BLaER1 (cell line): ENCODE measurements around the gene COL6A1.
"Not testable (repeated sequence)": the region's sequence is repeated elsewhere in the genome, so short reads cannot be mapped to it uniquely, and the experiment has no call there.

ENCODE experiments used
- H3K27ac ChIP-seq: shearing (Covaris generic); formaldehyde crosslinking; 2 replicates; pipeline ENCODE4 v1.8.1; 2022
- H3K27me3 ChIP-seq: shearing (Covaris generic); formaldehyde crosslinking; 2 replicates; pipeline ENCODE4 v1.8.1; 2022
- H3K36me3 ChIP-seq: shearing (Covaris generic); formaldehyde crosslinking; 2 replicates; pipeline ENCODE4 v1.8.1; 2022
- H3K4me1 ChIP-seq: shearing (Covaris generic); formaldehyde crosslinking; 2 replicates; pipeline ENCODE4 v1.8.1; 2022
- H3K4me2 ChIP-seq: shearing (Covaris generic); formaldehyde crosslinking; 2 replicates; pipeline ENCODE4 v1.8.1; 2022
- H3K4me3 ChIP-seq: shearing (Covaris generic); formaldehyde crosslinking; 2 replicates; pipeline ENCODE4 v1.8.1; 2022
- H3K9ac ChIP-seq: shearing (Covaris generic); formaldehyde crosslinking; 2 replicates; pipeline ENCODE4 v1.8.1; 2022
- H3K9me3 ChIP-seq: shearing (Covaris generic); formaldehyde crosslinking; 2 replicates; pipeline ENCODE4 v1.8.1; 2022
- H4K20me1 ChIP-seq: shearing (Covaris generic); formaldehyde crosslinking; 2 replicates; pipeline ENCODE4 v1.8.1; 2022
- Cebpa-rat ChIP-seq: shearing (Covaris generic); IDR thresholded peaks from 2 replicates; pipeline ENCODE4 v1.8.1; 2022

COL6A1 gene

GRCh38 chr21:45973475-45974072, 8.0 kb upstream of the COL6A1 start:
- H3K9ac ChIP-seq, result peak overlapping the region; percentile 67
- H4K20me1 ChIP-seq, result peaks cover 11% of the 10 kb centered on the region; the same call in 1 of the 2 replicates
- peaks cover 53% of the 10 kb centered on the region for H3K4me1 ChIP-seq
- H3K27ac ChIP-seq, result peak overlapping the region; percentile 53
- H3K36me3 ChIP-seq, result no peaks in the 10 kb centered on the region
- no peak for TF ChIP-seq Cebpa-rat
- no peaks in the 10 kb centered on the region for H3K9me3 ChIP-seq
- peak overlapping the region; percentile 97 for H3K4me2 ChIP-seq
- H3K4me3 ChIP-seq, result peak overlapping the region; percentile 66
- H3K27me3 ChIP-seq, result peaks cover 66% of the 10 kb centered on the region

DNA sequence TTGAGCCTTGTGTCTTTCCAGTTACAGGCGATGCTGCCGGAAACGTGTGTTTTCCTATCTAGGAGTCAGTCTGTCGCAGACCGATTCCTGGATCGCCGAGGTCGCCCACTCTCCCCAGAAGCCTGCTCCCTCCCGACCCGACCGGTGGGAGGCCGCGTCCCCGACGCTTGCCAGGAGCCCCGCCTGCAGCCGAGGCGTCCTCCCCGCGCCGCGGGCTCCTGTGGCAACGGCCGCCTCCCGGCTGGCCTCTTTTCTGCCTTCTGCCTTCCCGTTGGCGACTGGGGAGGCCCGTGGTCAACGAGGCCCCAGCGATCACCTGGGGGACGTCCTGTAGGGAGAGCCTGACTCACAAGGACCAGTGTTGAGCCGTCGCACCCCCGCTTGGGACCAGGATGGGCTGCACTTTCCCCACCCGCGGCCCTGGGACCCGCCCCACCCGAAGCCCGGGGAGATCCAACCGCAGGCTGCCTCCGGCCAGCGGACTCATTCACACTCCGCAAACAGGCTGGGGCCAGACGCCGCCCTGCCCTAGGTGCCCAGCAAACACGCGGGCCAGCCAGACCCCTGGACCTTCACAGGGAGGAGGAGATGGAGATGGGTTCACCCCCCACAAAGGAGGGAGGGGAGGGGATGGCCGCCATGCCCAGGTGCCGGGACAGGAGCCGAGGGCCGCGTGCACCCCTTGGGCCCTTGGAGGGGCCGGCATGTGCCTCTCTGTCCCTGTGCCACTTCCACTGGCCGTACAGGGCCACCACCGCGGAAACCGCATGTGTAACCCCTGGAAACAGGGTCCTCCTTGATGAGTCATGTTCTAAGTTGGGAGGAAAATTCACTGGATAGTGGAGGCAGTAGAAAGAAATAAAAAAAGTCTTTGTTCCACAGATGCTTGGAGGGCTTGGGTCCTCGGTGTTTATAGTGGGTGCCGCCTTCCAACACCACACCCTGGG, 7.2 kb upstream of the COL6A1 start:
- Histone ChIP-seq H3K27ac (peak overlapping the region; percentile 53), H3K27me3 (peaks cover 66% of the 10 kb centered on the region), H3K4me2 (peak overlapping the region; percentile 97), H3K36me3 (no peaks in the 10 kb centered on the region), H3K4me1 (peaks cover 61% of the 10 kb centered on the region), H4K20me1 (peaks cover 11% of the 10 kb centered on the region; the same call in 1 of the 2 replicates), H3K9me3 (no peaks in the 10 kb centered on the region), H3K4me3 (peak overlapping the region; percentile 66), H3K9ac (peak overlapping the region; percentile 67)
- no peak for TF ChIP-seq Cebpa-rat

- H3K27ac ChIP-seq, result no peak overlapping the region
- TF ChIP-seq Cebpa-rat, result no peak
- H3K9me3 ChIP-seq, result no peaks in the 10 kb centered on the region
Observed at GRCh38 chr21:45975020-45975666, 6.4 kb upstream of the COL6A1 start.

DNA sequence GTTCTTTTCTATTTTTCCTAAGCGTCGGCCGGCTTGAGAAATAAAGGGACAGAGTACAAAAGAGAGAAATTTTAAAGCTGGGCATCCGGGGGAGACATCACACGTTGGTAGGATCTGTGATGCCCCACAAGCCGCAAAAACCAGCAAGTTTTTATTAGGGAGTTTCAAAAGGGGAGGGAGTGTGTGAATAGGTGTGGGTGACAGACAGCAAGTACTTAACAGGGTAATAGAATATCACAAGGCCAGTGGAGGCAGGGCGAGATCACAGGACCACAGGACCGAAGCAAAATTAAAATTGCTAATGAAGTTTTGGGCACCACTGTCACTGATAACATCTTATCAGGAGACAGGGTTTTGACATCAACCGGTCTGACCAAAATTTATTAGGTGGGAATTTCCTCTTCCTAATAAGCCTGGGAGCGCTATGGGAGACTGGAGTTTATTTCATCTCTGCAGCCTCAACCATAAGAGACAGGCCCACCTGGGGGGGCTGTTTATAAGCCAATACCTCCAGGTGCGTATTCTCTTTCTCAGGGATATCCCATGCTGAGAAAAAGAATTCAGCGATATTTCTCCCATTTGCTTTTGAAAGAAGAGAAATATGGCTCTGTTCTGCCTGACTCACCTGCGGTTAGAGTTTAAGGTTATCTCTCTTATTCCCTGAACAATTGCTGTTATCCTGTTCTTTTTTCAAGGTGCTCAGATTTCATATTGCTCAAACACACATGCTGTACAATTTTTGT, 5.7 kb upstream of the COL6A1 start:
- H3K9ac ChIP-seq, H3K27ac ChIP-seq, H3K9me3 ChIP-seq, H3K4me2 ChIP-seq, H3K4me3 ChIP-seq, H3K36me3 ChIP-seq: not testable (repeated sequence)
- peaks cover 66% of the 10 kb centered on the region for H3K27me3 ChIP-seq
- peaks cover 57% of the 10 kb centered on the region for H3K4me1 ChIP-seq
- H4K20me1 ChIP-seq, result peaks cover 11% of the 10 kb centered on the region; the same call in 1 of the 2 replicates

More at GRCh38 chr21:45975020-45975666, 6.4 kb upstream of the COL6A1 start:
- Histone ChIP-seq H3K4me1 (peaks cover 62% of the 10 kb centered on the region), H3K27me3 (peaks cover 66% of the 10 kb centered on the region), H3K4me2 (peak overlapping the region; percentile 97), H3K4me3 (peak overlapping the region; percentile 66; the same call in 1 of the 2 replicates), H3K9ac (no peak overlapping the region), H4K20me1 (peaks cover 11% of the 10 kb centered on the region; the same call in 1 of the 2 replicates), H3K36me3 (no peaks in the 10 kb centered on the region)

DNA sequence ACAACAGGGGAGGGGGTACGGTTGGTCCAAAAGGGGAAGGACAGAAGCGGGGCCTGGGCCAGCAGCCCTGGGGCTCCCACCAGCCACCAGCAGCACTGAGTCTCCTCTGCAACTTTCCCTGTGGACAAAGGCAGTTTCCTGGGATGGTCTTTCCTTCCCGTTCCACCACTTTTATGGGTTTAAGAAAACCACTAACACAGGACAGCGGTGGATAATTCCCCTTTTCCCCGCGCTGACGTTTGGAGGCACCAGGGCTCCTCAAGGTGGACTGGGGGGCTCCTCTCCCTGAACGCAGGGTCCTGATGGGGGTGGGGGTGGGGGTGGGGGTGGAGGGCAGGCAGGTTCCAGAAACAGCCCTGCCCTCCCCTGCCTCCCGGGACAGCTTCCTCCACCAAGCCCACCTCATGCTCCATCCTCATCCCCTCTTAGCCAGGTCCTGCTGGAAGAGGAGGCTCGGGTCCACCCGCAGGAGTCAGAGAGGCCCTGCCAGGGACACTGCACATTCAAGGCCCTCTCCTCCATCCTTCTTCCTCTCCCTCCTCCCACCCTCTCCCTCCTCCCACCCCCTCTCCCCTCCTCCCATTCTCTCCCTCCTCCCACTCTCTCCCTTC, 4.8 kb upstream of the COL6A1 start:
- Histone ChIP-seq H3K4me1 (peaks cover 57% of the 10 kb centered on the region), H4K20me1 (peaks cover 12% of the 10 kb centered on the region; the same call in 1 of the 2 replicates), H3K4me2 (no peak overlapping the region), H3K27me3 (peaks cover 58% of the 10 kb centered on the region), H3K9ac (no peak overlapping the region), H3K4me3 (no peak overlapping the region), H3K27ac (no peak overlapping the region), H3K9me3 (no peaks in the 10 kb centered on the region), H3K36me3 (no peaks in the 10 kb centered on the region)
- TF ChIP-seq Cebpa-rat, result no peak

DNA sequence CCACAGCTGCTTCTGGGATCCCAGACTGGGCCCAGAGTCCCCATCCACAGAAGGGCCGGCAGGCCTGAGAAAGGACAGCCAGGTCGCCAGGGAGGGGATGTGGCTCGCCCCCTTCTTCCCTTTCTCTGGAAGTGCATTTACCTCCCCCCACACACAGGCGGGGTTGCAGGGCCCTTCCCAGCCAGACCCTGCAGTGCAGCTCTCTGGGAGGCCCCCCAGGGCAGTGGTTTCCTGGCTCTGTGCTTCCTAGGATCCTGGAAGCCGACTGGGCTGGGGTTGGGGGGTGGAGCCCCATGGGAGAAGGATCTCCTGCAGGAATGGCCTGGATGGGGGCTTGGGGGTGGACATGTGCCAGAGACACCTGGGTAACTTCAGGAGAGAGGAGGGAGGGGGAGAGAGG, 4.2 kb upstream of the COL6A1 start:
- no peak for TF ChIP-seq Cebpa-rat
- H3K27ac ChIP-seq, result no peak overlapping the region
- H3K4me1 ChIP-seq, result peaks cover 58% of the 10 kb centered on the region
- H3K9ac ChIP-seq, result no peak overlapping the region
- H3K9me3 ChIP-seq, result no peaks in the 10 kb centered on the region
- H3K36me3 ChIP-seq, result no peaks in the 10 kb centered on the region
- no peak overlapping the region for H3K4me3 ChIP-seq
- H3K4me2 ChIP-seq, result peak overlapping the region; percentile 43; the same call in 1 of the 2 replicates
- peaks cover 58% of the 10 kb centered on the region for H3K27me3 ChIP-seq
- peaks cover 18% of the 10 kb centered on the region for H4K20me1 ChIP-seq

GRCh38 chr21:45979141-45979631, 2.4 kb upstream of the COL6A1 start:
- peaks cover 48% of the 10 kb centered on the region for H3K4me1 ChIP-seq
- no peak overlapping the region for H3K4me3 ChIP-seq
- TF ChIP-seq Cebpa-rat, result no peak
- no peaks in the 10 kb centered on the region for H3K36me3 ChIP-seq
- H3K9ac ChIP-seq, result no peak overlapping the region
- H3K4me2 ChIP-seq, result 0 out of 2 replicates have a peak overlapping the region, but pooled peaks have one; percentile 59
- peaks cover 56% of the 10 kb centered on the region for H3K27me3 ChIP-seq
- H3K27ac ChIP-seq, result no peak overlapping the region
- no peaks in the 10 kb centered on the region for H3K9me3 ChIP-seq
- H4K20me1 ChIP-seq, result peaks cover 29% of the 10 kb centered on the region

GRCh38 chr21:45979651-45980050, 1.9 kb upstream of the COL6A1 start:
- peaks cover 25% of the 10 kb centered on the region for H4K20me1 ChIP-seq
- H3K36me3 ChIP-seq, result no peaks in the 10 kb centered on the region
- peaks cover 43% of the 10 kb centered on the region for H3K4me1 ChIP-seq
- peaks cover 56% of the 10 kb centered on the region for H3K27me3 ChIP-seq
- H3K9me3 ChIP-seq, result no peaks in the 10 kb centered on the region
- no peak for TF ChIP-seq Cebpa-rat
- no peak overlapping the region for H3K4me2 ChIP-seq
- H3K27ac ChIP-seq, result no peak overlapping the region
- no peak overlapping the region for H3K9ac ChIP-seq
- no peak overlapping the region for H3K4me3 ChIP-seq

- Histone ChIP-seq H3K27ac (no peak overlapping the region), H3K4me1 (peaks cover 37% of the 10 kb centered on the region), H3K4me2 (no peak overlapping the region), H3K27me3 (peaks cover 51% of the 10 kb centered on the region), H3K4me3 (no peak overlapping the region), H3K9me3 (no peaks in the 10 kb centered on the region), H4K20me1 (peaks cover 19% of the 10 kb centered on the region), H3K36me3 (no peaks in the 10 kb centered on the region), H3K9ac (no peak overlapping the region)
- TF ChIP-seq Cebpa-rat, result no peak
Observed at GRCh38 chr21:45980271-45980670, 1.3 kb upstream of the COL6A1 start.
